ENCODE data around the gene CNR2.

The CNR2 gene

DNA sequence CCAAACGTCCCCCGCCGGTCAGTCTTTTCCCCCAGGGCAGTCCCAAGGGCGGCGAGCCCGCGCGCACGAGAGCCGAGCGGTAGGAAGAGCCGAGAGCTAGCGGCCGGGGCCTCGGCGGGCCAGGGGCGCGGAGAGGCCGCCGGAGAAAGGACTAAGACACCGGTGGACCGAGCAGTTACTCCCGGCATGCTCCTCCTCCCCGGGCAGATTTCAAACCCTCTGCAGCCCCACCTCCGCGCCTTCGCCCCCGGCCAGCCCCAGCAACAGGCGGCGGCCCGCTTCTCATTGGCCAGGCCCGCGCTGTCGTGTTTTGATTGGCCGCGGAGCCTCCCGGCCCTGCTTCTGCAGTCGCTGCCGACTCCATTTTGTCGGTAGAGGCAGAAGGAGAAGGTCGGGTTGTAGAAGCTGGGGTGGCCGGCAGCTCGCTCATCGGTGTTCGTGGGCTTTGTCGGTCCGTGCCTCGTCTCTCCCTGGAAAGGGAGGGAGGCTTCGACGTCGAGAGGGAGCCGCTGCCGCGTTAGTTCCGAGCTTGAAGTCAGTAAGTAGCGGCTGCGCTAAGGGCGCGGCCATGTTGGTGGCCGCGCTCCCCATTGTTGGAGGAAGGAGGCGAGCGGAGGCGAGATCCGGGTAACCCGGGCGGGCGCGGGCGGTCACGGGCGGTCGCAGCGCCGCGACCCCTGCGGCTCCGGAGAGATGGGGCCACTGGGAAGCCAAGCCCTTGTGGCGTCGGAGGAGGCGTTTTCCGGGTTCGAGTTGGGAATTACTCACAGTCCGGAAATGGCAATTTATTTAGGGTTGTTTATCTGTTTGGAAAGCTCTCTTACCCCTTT, 46.5 kb upstream of the CNR2 start, which contains the start of gene PNRC2 (continued):
- peak; percentile 70 for TF ChIP-seq ZNF501 (tag by site-specific recombination; IDR thresholded peaks at IDR 0.05)
- no peak for TF ChIP-seq ZNF426 (tag by site-specific recombination; IDR thresholded peaks at IDR 0.05)
- no peak for TF ChIP-seq ZNF140 (tag by site-specific recombination; IDR thresholded peaks at IDR 0.05)
- TF ChIP-seq ZNF776 (tag by site-specific recombination; IDR thresholded peaks at IDR 0.05; ENCODE audit: borderline replicate concordance): no peak
- no peak for TF ChIP-seq ZNF830 (tag by site-specific recombination; IDR thresholded peaks at IDR 0.05; ENCODE audit: low read depth)
- no peak for TF ChIP-seq ZNF24 (tag by site-specific recombination; IDR thresholded peaks at IDR 0.05)
- TF ChIP-seq OVOL3 (tag by site-specific recombination; IDR thresholded peaks at IDR 0.05): peak; percentile 62; the same call in 1 of the 2 replicates
- no peak for TF ChIP-seq ZNF548 (tag by site-specific recombination; IDR thresholded peaks at IDR 0.05)
- TF ChIP-seq ZNF10 (tag by site-specific recombination; IDR thresholded peaks at IDR 0.05): no peak
- no peak for TF ChIP-seq ZNF184 (tag by site-specific recombination; IDR thresholded peaks at IDR 0.05)
- TF ChIP-seq, protein P1, sequence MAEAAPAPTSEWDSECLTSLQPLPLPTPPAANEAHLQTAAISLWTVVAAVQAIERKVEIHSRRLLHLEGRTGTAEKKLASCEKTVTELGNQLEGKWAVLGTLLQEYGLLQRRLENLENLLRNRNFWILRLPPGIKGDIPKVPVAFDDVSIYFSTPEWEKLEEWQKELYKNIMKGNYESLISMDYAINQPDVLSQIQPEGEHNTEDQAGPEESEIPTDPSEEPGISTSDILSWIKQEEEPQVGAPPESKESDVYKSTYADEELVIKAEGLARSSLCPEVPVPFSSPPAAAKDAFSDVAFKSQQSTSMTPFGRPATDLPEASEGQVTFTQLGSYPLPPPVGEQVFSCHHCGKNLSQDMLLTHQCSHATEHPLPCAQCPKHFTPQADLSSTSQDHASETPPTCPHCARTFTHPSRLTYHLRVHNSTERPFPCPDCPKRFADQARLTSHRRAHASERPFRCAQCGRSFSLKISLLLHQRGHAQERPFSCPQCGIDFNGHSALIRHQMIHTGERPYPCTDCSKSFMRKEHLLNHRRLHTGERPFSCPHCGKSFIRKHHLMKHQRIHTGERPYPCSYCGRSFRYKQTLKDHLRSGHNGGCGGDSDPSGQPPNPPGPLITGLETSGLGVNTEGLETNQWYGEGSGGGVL (tag by site-specific recombination; IDR thresholded peaks at IDR 0.05): peak; percentile 66
- TF ChIP-seq WT1 (tag by site-specific recombination; IDR thresholded peaks at IDR 0.05): peak; percentile 3
- 0 out of 2 replicates have a peak, but pooled peaks have one; percentile 18 for TF ChIP-seq KLF8 (tag by site-specific recombination; IDR thresholded peaks at IDR 0.05)
- no peak for TF ChIP-seq ZBTB7A (tag by site-specific recombination; IDR thresholded peaks at IDR 0.05; ENCODE audit: low read depth)
- TF ChIP-seq ZNF629 (tag by site-specific recombination; IDR thresholded peaks at IDR 0.05): peak; percentile 46
- no peak for TF ChIP-seq ZNF157 (tag by site-specific recombination; IDR thresholded peaks at IDR 0.05)
- no peak for TF ChIP-seq ZNF280D (tag by site-specific recombination; IDR thresholded peaks at IDR 0.05)
- peak; percentile 99 for TF ChIP-seq YY1 (tag by site-specific recombination; IDR thresholded peaks at IDR 0.05)
- no peak for TF ChIP-seq ZNF292 (tag by site-specific recombination; IDR thresholded peaks at IDR 0.05; ENCODE audit: borderline replicate concordance, low read depth)
- TF ChIP-seq, protein P2, sequence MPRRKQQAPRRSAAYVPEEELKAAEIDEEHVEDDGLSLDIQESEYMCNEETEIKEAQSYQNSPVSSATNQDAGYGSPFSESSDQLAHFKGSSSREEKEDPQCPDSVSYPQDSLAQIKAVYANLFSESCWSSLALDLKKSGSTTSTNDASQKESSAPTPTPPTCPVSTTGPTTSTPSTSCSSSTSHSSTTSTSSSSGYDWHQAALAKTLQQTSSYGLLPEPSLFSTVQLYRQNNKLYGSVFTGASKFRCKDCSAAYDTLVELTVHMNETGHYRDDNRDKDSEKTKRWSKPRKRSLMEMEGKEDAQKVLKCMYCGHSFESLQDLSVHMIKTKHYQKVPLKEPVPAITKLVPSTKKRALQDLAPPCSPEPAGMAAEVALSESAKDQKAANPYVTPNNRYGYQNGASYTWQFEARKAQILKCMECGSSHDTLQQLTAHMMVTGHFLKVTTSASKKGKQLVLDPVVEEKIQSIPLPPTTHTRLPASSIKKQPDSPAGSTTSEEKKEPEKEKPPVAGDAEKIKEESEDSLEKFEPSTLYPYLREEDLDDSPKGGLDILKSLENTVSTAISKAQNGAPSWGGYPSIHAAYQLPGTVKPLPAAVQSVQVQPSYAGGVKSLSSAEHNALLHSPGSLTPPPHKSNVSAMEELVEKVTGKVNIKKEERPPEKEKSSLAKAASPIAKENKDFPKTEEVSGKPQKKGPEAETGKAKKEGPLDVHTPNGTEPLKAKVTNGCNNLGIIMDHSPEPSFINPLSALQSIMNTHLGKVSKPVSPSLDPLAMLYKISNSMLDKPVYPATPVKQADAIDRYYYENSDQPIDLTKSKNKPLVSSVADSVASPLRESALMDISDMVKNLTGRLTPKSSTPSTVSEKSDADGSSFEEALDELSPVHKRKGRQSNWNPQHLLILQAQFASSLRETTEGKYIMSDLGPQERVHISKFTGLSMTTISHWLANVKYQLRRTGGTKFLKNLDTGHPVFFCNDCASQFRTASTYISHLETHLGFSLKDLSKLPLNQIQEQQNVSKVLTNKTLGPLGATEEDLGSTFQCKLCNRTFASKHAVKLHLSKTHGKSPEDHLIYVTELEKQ (tag by site-specific recombination; IDR thresholded peaks at IDR 0.05; ENCODE audit: borderline replicate concordance): no peak; the same call in 1 of the 2 replicates
- no peak for TF ChIP-seq ZNF274 (IDR thresholded peaks at IDR 0.05; ENCODE audit: low read length)
- no peak for TF ChIP-seq ZNF274 (tag by site-specific recombination; IDR thresholded peaks at IDR 0.05; ENCODE audit: borderline replicate concordance)
- no peak for TF ChIP-seq ZNF654 (tag by site-specific recombination; IDR thresholded peaks at IDR 0.05; ENCODE audit: low read depth)
- no peak for TF ChIP-seq ZNF658 (tag by site-specific recombination; IDR thresholded peaks at IDR 0.05)
- no peak for TF ChIP-seq ZNF148 (tag by site-specific recombination; IDR thresholded peaks at IDR 0.05; ENCODE audit: borderline replicate concordance)
- TF ChIP-seq ZNF664 (tag by site-specific recombination; IDR thresholded peaks at IDR 0.05): no peak; the same call in 1 of the 2 replicates

All from HEK293 (cell line).